H9 (cell line): ENCODE results near the gene ADAMTS18. TPM values are rescaled to one million over a fixed set of nuclear protein-coding genes. Genes with fewer than 3 reads are reported as not detected.
A peak's percentile ranks its signal among the peaks of the same experiment; 100 is the strongest.

Source experiments
- DNase-seq: peaks from one replicate; pipeline ENCODE4 v3.0.0-alpha.2; 2017
- H2AFZ ChIP-seq: one replicate; pipeline ENCODE4 v1.6.1; 2013; ENCODE audit warnings: mild to moderate bottlenecking, low read length, control low read depth, moderate library complexity
- H2AK5ac ChIP-seq: 2 replicates; pipeline ENCODE4 v1.6.1; 2013; ENCODE audit warnings: low read length, control low read depth, mixed read lengths; ENCODE audit not compliant: insufficient read length
- H2BK120ac ChIP-seq: one replicate; pipeline ENCODE4 v1.6.1; 2013; ENCODE audit warnings: low read depth, mild to moderate bottlenecking, low read length, control low read depth, inconsistent platforms; ENCODE audit not compliant: poor library complexity, severe bottlenecking
- H2BK12ac ChIP-seq: 2 replicates; pipeline ENCODE4 v1.6.1; 2013; ENCODE audit warnings: low read length, control low read depth, mixed read lengths, low read depth; ENCODE audit not compliant: insufficient read length
- H2BK15ac ChIP-seq: 2 replicates; pipeline ENCODE4 v1.6.1; 2013; ENCODE audit warnings: low read depth, low read length, control low read depth
- H2BK20ac ChIP-seq: one replicate; pipeline ENCODE4 v1.6.1; 2013; ENCODE audit warnings: low read depth, mild to moderate bottlenecking, low read length, control low read depth, inconsistent platforms; ENCODE audit not compliant: poor library complexity, severe bottlenecking
- H2BK5ac ChIP-seq: 2 replicates; pipeline ENCODE4 v1.6.1; 2013; ENCODE audit warnings: low read length, control low read depth, mixed read lengths; ENCODE audit not compliant: insufficient read length
- H3K14ac ChIP-seq: 2 replicates; pipeline ENCODE4 v1.6.1; 2013; ENCODE audit warnings: low read length, control low read depth; ENCODE audit not compliant: insufficient read depth
- H3K18ac ChIP-seq: 2 replicates; pipeline ENCODE4 v1.6.1; 2013; ENCODE audit warnings: low read depth, mild to moderate bottlenecking, mixed read lengths, low read length, control low read depth; ENCODE audit not compliant: insufficient read length
- H3K23ac ChIP-seq: 2 replicates; pipeline ENCODE4 v1.6.1; 2013; ENCODE audit warnings: low read length, control low read depth, mixed read lengths, low read depth; ENCODE audit not compliant: insufficient read length
- H3K23me2 ChIP-seq: 2 replicates; pipeline ENCODE4 v1.6.1; 2013; ENCODE audit warnings: low read depth, mild to moderate bottlenecking, mixed read lengths, low read length, control low read depth; ENCODE audit not compliant: insufficient read length, poor library complexity, severe bottlenecking
- H3K27ac ChIP-seq: 2 replicates; pipeline ENCODE4 v1.5.1; 2013; ENCODE audit warnings: low read length, control low read depth, mixed read lengths, low read depth; ENCODE audit not compliant: insufficient read length
- H3K27me3 ChIP-seq: 2 replicates; pipeline ENCODE4 v1.6.1; 2013; ENCODE audit warnings: low read length, control low read depth, inconsistent platforms; ENCODE audit not compliant: insufficient read depth
- H3K4ac ChIP-seq: 2 replicates; pipeline ENCODE4 v1.6.1; 2013; ENCODE audit warnings: low read depth, mild to moderate bottlenecking, control low read depth, inconsistent platforms, low read length, moderate library complexity
- H3K4me1 ChIP-seq: 2 replicates; pipeline ENCODE4 v1.6.1; 2013; ENCODE audit warnings: low read length, control low read depth, inconsistent platforms; ENCODE audit not compliant: insufficient read depth
- H3K4me2 ChIP-seq: 2 replicates; pipeline ENCODE4 v1.6.1; 2013; ENCODE audit warnings: low read length, control low read depth, mixed read lengths; ENCODE audit not compliant: insufficient read length, insufficient read depth
- H3K56ac ChIP-seq: 2 replicates; pipeline ENCODE4 v1.6.1; 2013; ENCODE audit warnings: low read depth, mild to moderate bottlenecking, mixed read lengths, low read length, control low read depth; ENCODE audit not compliant: insufficient read length
- H3K79me1 ChIP-seq: 2 replicates; pipeline ENCODE4 v1.6.1; 2013; ENCODE audit warnings: low read depth, mild to moderate bottlenecking, moderate library complexity, low read length, control low read depth, inconsistent platforms; ENCODE audit not compliant: insufficient read depth, poor library complexity, severe bottlenecking
- H3K79me2 ChIP-seq: 2 replicates; pipeline ENCODE4 v1.6.1; 2013; ENCODE audit warnings: low read length, control low read depth, inconsistent platforms; ENCODE audit not compliant: insufficient read depth
- H3K9ac ChIP-seq: 2 replicates; pipeline ENCODE4 v1.6.1; 2013; ENCODE audit warnings: low read length, control low read depth, mixed read lengths; ENCODE audit not compliant: insufficient read length; ENCODE audit errors: extremely low read depth
- H3K9me3 ChIP-seq: one replicate; pipeline ENCODE4 v1.6.1; 2013; ENCODE audit warnings: low read depth, low read length, inconsistent platforms; ENCODE audit not compliant: control insufficient read depth
- H3T11ph ChIP-seq: one replicate; pipeline ENCODE4 v1.6.1; 2013; ENCODE audit warnings: mild to moderate bottlenecking, low read length, control low read depth, inconsistent platforms
- H4K20me1 ChIP-seq: one replicate; pipeline ENCODE4 v1.6.1; 2013; ENCODE audit not compliant: control insufficient read depth, insufficient read length, insufficient read depth
- H4K5ac ChIP-seq: 2 replicates; pipeline ENCODE4 v1.6.1; 2013; ENCODE audit warnings: low read depth, mild to moderate bottlenecking, mixed read lengths, low read length, control low read depth; ENCODE audit not compliant: insufficient read length
- H4K8ac ChIP-seq: replicated peaks from 2 replicates; pipeline ENCODE4 v1.6.1; 2013; ENCODE audit warnings: low read length, control low read depth, mixed read lengths, low read depth; ENCODE audit not compliant: insufficient read length
- H4K91ac ChIP-seq: 2 replicates; pipeline ENCODE4 v1.6.1; 2013; ENCODE audit warnings: low read depth, mild to moderate bottlenecking, moderate library complexity, mixed read lengths, low read length, control low read depth; ENCODE audit not compliant: insufficient read length
- H3K27ac Mint-ChIP-seq, 3 experiments: 2 replicates in 2 of 3; 3 replicates in 1 of 3; pipeline ENCODE4 v1.8.0; 2020 to 2021; ENCODE audit warnings: mixed read lengths in 3 of 3, mild to moderate bottlenecking in 1 of 3, moderate library complexity in 1 of 3
- H3K27me3 Mint-ChIP-seq: 2 replicates; pipeline ENCODE4 v1.8.0; 2021; ENCODE audit warnings: low read depth, mild to moderate bottlenecking, moderate library complexity, mixed read lengths
- H3K36me3 Mint-ChIP-seq, 3 experiments: 2 replicates in 2 of 3; 3 replicates in 1 of 3; pipeline ENCODE4 v1.8.0; 2020 to 2021; ENCODE audit warnings: low read depth in 3 of 3, mixed read lengths in 3 of 3; ENCODE audit not compliant: insufficient read depth in 1 of 3
- H3K4me1 Mint-ChIP-seq, 2 experiments: 2 replicates each; pipeline ENCODE4 v1.8.0; 2020; ENCODE audit warnings: mixed read lengths in 2 of 2
- H3K4me3 Mint-ChIP-seq, 2 experiments: 2 replicates in 1 of 2; 3 replicates in 1 of 2; pipeline ENCODE4 v1.8.0; 2020 to 2021; ENCODE audit warnings: mild to moderate bottlenecking in 2 of 2, mixed read lengths in 2 of 2, moderate library complexity in 1 of 2
- H3K9me3 Mint-ChIP-seq, 2 experiments: 2 replicates in 1 of 2; 3 replicates in 1 of 2; pipeline ENCODE4 v1.8.0; 2020; ENCODE audit warnings: mild to moderate bottlenecking in 2 of 2, mixed read lengths in 2 of 2, moderate library complexity in 1 of 2
- CTCF ChIP-seq: fragments of 200-600 bp; sonication (generic); conservative IDR thresholded peaks from 3 replicates; pipeline ENCODE4 v1.8.0; 2021; ENCODE audit warnings: antibody characterized with exemption, mild to moderate bottlenecking
- WGBS: extraction: QIAGEN DNeasy Blood & Tissue Kit; methylation state at CpG from one replicate; pipeline ENCODE4 v1.1.7; 2013; ENCODE audit warnings: missing lambda C conversion rate, low lambda C conversion rate, mixed read lengths; ENCODE audit not compliant: insufficient read length; ENCODE audit errors: extremely low coverage; 5-methylcytosine and 5-hydroxymethylcytosine counted together
- total RNA-seq: library from RNA; stranded (reverse); gene quantifications from 2 replicates; pipeline ENCODE4 v1.2.1, GENCODE V29; 2021

Gene ADAMTS18
- total RNA-seq, 1 experiment from 2014 or later: 0.07 TPM

- H4K20me1 ChIP-seq: no peaks in the 10 kb centered on the region
- H3K9ac ChIP-seq: no peak overlapping the region
- H3K79me2 ChIP-seq: no peaks in the 10 kb centered on the region
- TF ChIP-seq CTCF: no peak
- no peak overlapping the region for H2BK20ac ChIP-seq
- no peaks in the 10 kb centered on the region for H3K79me1 ChIP-seq
- Mint-ChIP-seq H3K36me3 (no peaks in the 10 kb centered on the region), H3K4me1 (peaks cover 5 to 7% of the 10 kb centered on the region in 2 experiments; a peak in 2 of 4 replicates), H3K9me3 (no peaks in the 10 kb centered on the region), H3K27me3 (no peaks in the 10 kb centered on the region), H3K27ac (peak overlapping the region in 1 of 3 experiments; percentile 77; a peak in 2 of 7 replicates), H3K4me3 (no peak overlapping the region)
- no peak overlapping the region for H3K56ac ChIP-seq
- H2BK5ac ChIP-seq: no peak overlapping the region
- H2AK5ac ChIP-seq: no peak overlapping the region
- no peak overlapping the region for H3K4ac ChIP-seq
- no peak overlapping the region for H4K91ac ChIP-seq
- no peak overlapping the region for H2BK15ac ChIP-seq
- no CpG with 5 or more reads among the region's 4 CpGs for WGBS
- no peak overlapping the region for H3T11ph ChIP-seq
- H3K27me3 ChIP-seq: no peaks in the 10 kb centered on the region
- H3K18ac ChIP-seq: no peak overlapping the region
- no peak overlapping the region for H2BK120ac ChIP-seq
- no peak overlapping the region for H3K27ac ChIP-seq
- no peaks in the 10 kb centered on the region for H3K9me3 ChIP-seq
- H2BK12ac ChIP-seq: no peak overlapping the region
- H3K4me1 ChIP-seq: no peaks in the 10 kb centered on the region
- no peak overlapping the region for H3K23ac ChIP-seq
- DNase-seq: no peak
- no peaks in the 10 kb centered on the region for H3K23me2 ChIP-seq
- no peak overlapping the region for H3K14ac ChIP-seq
- no peak overlapping the region for H2AFZ ChIP-seq
- no peak overlapping the region for H3K4me2 ChIP-seq
- no peak overlapping the region for H4K5ac ChIP-seq
- H4K8ac ChIP-seq: no peak overlapping the region
These were observed 75.8 kb downstream of the ADAMTS18 start for GRCh38 chr16:77359065-77359502.
